Choroid plexus epithelial cell (primary cell): ENCODE data around the gene SLC35F4.

Experiments
- DNase-seq: peaks from one replicate; pipeline ENCODE4 v3.0.0-alpha.2; 2010; ENCODE audit warnings: low read depth
- H3K4me3 ChIP-seq: 2 replicates; pipeline ENCODE4 v1.5.1; 2011; ENCODE audit warnings: low read depth, mild to moderate bottlenecking, control low read depth, low read length, moderate library complexity
- TF ChIP-seq, protein P1 (sequence below): conservative IDR thresholded peaks from 2 replicates; pipeline ENCODE4 v1.5.1; 2011; ENCODE audit warnings: low read depth, mild to moderate bottlenecking, control low read depth, inconsistent platforms, low read length, moderate library complexity

The SLC35F4 gene

DNA sequence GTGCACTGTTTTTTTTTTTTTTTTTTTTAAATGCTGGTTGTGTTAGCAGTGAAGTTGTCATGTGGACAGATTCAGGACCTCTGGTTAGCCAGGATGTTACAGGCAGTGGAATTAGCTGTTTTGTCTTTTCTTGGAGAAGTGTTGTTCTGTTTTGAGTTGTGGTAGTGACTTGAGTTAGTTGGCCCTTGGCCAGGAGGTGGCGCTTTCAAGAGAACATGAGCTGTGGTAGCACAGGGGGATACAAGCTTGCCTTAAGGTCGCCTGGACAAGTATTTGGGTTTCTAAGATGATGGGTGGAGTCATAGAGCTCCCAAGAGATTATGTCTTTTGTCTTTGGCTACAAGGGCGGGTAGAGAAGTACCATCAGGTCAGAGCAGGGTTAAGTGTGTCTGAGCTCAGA, 338.9 kb downstream of the SLC35F4 start:
- no peak for DNase-seq
- H3K4me3 ChIP-seq = no peak overlapping the region
- TF ChIP-seq, protein P1, sequence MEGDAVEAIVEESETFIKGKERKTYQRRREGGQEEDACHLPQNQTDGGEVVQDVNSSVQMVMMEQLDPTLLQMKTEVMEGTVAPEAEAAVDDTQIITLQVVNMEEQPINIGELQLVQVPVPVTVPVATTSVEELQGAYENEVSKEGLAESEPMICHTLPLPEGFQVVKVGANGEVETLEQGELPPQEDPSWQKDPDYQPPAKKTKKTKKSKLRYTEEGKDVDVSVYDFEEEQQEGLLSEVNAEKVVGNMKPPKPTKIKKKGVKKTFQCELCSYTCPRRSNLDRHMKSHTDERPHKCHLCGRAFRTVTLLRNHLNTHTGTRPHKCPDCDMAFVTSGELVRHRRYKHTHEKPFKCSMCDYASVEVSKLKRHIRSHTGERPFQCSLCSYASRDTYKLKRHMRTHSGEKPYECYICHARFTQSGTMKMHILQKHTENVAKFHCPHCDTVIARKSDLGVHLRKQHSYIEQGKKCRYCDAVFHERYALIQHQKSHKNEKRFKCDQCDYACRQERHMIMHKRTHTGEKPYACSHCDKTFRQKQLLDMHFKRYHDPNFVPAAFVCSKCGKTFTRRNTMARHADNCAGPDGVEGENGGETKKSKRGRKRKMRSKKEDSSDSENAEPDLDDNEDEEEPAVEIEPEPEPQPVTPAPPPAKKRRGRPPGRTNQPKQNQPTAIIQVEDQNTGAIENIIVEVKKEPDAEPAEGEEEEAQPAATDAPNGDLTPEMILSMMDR = no peak

DNA sequence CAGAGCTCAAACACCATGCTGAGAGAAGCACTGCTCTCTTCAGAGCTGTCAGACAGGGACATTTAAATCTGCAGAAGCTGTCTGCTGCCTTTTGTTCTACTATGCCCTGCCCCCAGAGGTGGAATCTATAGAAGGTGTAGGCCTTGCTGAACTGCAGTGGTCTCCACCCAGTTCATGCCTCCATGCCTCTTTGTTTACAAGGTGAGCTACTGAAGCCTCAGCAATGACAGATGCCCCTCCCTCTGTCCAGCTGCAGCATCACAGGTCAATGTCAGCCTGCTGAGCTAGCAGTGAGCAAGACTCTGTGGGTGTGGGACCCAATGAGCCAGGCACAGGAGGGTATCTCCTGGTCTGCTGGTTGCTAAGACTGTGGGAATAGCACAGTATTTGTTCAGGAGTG, 346.8 kb downstream of the SLC35F4 start:
- TF ChIP-seq, protein P1 = no peak
- H3K4me3 ChIP-seq = no peak overlapping the region
- DNase-seq = no peak
